Measurements from ENCODE around the gene FHOD3. TPM values are rescaled to one million over a fixed set of nuclear protein-coding genes. Genes with fewer than 3 reads are reported as not detected.

FHOD3 gene
- total RNA-seq, 1 donor from 2014 or later = 5.6 TPM

GRCh38 chr18:36655074-36655473 lies 357.6 kb downstream of the FHOD3 start:
- H3K4me3 ChIP-seq = no peak overlapping the region
- intact Hi-C loops (cut with DNase I) = no loop called here
- no peak for DNase-seq (ENCODE audit: extremely low spot score in 2 of 2)
- H3K9me3 ChIP-seq = no peaks in the 10 kb centered on the region
- no peaks in the 10 kb centered on the region for H3K36me3 ChIP-seq
- H3K4me1 ChIP-seq = no peaks in the 10 kb centered on the region
- TF ChIP-seq POLR2AphosphoS5 (IDR thresholded peaks at IDR 0.05; ENCODE audit: insufficient read depth in 1 of 2, low read depth in 1 of 2) (no peak), POLR2A (IDR thresholded peaks at IDR 0.05) (no peak), CTCF (IDR thresholded peaks at IDR 0.05) (no peak)
- H3K27ac ChIP-seq = no peak overlapping the region
- no peaks in the 10 kb centered on the region for H3K27me3 ChIP-seq

DNA sequence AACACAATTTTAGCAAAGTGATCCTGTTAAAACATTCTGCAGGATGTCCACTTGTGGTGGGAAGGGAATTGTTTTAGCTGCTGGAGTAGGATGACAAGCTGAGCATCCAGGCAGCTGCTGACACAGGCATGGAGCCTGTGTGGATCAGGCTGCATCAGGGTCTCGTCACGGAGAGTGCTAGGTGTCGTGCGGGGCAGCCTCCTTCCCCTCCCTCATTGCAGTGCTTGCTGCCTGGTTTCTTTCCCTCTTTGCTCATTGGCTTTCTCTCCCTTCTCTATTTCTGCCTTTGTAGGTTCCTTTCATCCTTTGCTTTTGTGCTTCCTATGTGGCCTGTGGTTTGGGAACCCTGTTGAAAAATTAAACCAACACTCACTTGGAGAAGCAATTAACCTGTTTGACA lies 358.4 kb downstream of the FHOD3 start:
- Histone ChIP-seq H3K27me3 (no peaks in the 10 kb centered on the region), H3K36me3 (no peaks in the 10 kb centered on the region), H3K27ac (no peak overlapping the region), H3K9me3 (no peaks in the 10 kb centered on the region), H3K4me3 (no peak overlapping the region), H3K4me1 (no peaks in the 10 kb centered on the region)
- TF ChIP-seq POLR2A (IDR thresholded peaks at IDR 0.05) (no peak), CTCF (IDR thresholded peaks at IDR 0.05) (no peak), POLR2AphosphoS5 (IDR thresholded peaks at IDR 0.05; ENCODE audit: insufficient read depth in 1 of 2, low read depth in 1 of 2) (no peak)
- intact Hi-C loops (cut with DNase I) = no loop called here
- no peak for DNase-seq (ENCODE audit: extremely low spot score in 2 of 2)

GRCh38 chr18:36658611-36659010 lies 361.1 kb downstream of the FHOD3 start:
- no peak for DNase-seq (ENCODE audit: extremely low spot score in 2 of 2)
- intact Hi-C loops (cut with DNase I) = no loop called here
- Histone ChIP-seq H3K9me3 (no peaks in the 10 kb centered on the region), H3K27me3 (no peaks in the 10 kb centered on the region), H3K4me1 (no peaks in the 10 kb centered on the region), H3K36me3 (no peaks in the 10 kb centered on the region), H3K4me3 (no peak overlapping the region), H3K27ac (no peak overlapping the region)
- no peak for TF ChIP-seq CTCF (IDR thresholded peaks at IDR 0.05)
- no peak for TF ChIP-seq POLR2AphosphoS5 (IDR thresholded peaks at IDR 0.05; ENCODE audit: insufficient read depth in 1 of 2, low read depth in 1 of 2)
- no peak for TF ChIP-seq POLR2A (IDR thresholded peaks at IDR 0.05)

- no peaks in the 10 kb centered on the region for H3K4me1 ChIP-seq
- intact Hi-C loops (cut with DNase I) = no loop called here
- H3K27ac ChIP-seq = no peak overlapping the region
- TF ChIP-seq CTCF (IDR thresholded peaks at IDR 0.05) (no peak), POLR2A (IDR thresholded peaks at IDR 0.05) (no peak), POLR2AphosphoS5 (IDR thresholded peaks at IDR 0.05; ENCODE audit: insufficient read depth in 1 of 2, low read depth in 1 of 2) (no peak)
- no peaks in the 10 kb centered on the region for H3K27me3 ChIP-seq
- no peaks in the 10 kb centered on the region for H3K9me3 ChIP-seq
- H3K4me3 ChIP-seq = no peak overlapping the region
- H3K36me3 ChIP-seq = no peaks in the 10 kb centered on the region
- DNase-seq (ENCODE audit: extremely low spot score in 2 of 2) = no peak
These were observed 362.8 kb downstream of the FHOD3 start for GRCh38 chr18:36660311-36660710.

DNA sequence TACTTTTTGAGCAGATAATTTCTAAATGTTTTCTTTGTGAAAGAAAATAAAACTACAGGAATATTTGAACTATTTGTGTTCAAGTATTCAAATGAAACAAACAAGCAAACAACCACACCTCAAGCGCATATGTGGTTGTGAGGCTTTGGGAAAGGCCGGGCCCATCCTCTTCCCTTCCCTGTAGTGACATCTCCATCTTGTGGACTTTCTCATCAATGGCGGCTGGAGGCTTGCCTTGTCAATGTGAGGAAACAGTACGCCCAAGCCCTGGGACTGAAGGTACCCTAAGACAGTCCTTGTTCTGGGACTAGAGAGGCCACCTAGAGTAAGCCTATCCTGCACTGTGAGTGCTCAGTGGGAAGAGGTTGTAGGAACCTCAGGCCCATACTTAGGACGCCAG lies 364.5 kb downstream of the FHOD3 start:
- Histone ChIP-seq H3K4me1 (no peaks in the 10 kb centered on the region), H3K36me3 (no peaks in the 10 kb centered on the region), H3K27ac (no peak overlapping the region), H3K9me3 (no peaks in the 10 kb centered on the region), H3K4me3 (no peak overlapping the region), H3K27me3 (no peaks in the 10 kb centered on the region)
- DNase-seq (ENCODE audit: extremely low spot score in 2 of 2) = no peak
- intact Hi-C loops (cut with DNase I) = no loop called here
- TF ChIP-seq CTCF (IDR thresholded peaks at IDR 0.05) = no peak
- TF ChIP-seq POLR2AphosphoS5 (IDR thresholded peaks at IDR 0.05; ENCODE audit: insufficient read depth in 1 of 2, low read depth in 1 of 2) = no peak
- TF ChIP-seq POLR2A (IDR thresholded peaks at IDR 0.05) = no peak
